DND-41 (cell line): Measurements from ENCODE around the gene SOS1.

ENCODE experiments used
- ATAC-seq: fragments of 200-7000 bp; cut with Tn5 transposase; 3 replicates; pipeline ENCODE4 v1.9.1; 2021; ENCODE audit warnings: low read depth; ENCODE audit not compliant: insufficient read depth
- DNase-seq: peaks from one replicate; pipeline ENCODE4 v3.0.0-alpha.2; 2020
- H2AFZ ChIP-seq: 2 replicates; pipeline ENCODE4 v1.6.0; 2012; ENCODE audit warnings: low read depth, low read length
- H3K27ac ChIP-seq: 2 replicates; pipeline ENCODE4 v1.5.1; 2012; ENCODE audit warnings: low read length, inconsistent platforms
- H3K27me3 ChIP-seq: fragments of 200-600 bp; sonication (generic); 2 replicates; pipeline ENCODE4 v1.6.0; 2012; ENCODE audit warnings: low read length, mild to moderate bottlenecking, inconsistent platforms; ENCODE audit not compliant: insufficient read depth, poor library complexity
- H3K36me3 ChIP-seq: 2 replicates; pipeline ENCODE4 v1.5.1; 2012; ENCODE audit warnings: low read length, inconsistent platforms; ENCODE audit not compliant: insufficient read depth
- H3K4me1 ChIP-seq: 2 replicates; pipeline ENCODE4 v1.5.1; 2012; ENCODE audit warnings: mild to moderate bottlenecking, low read length; ENCODE audit not compliant: insufficient read depth
- H3K4me2 ChIP-seq: 2 replicates; pipeline ENCODE4 v1.6.0; 2012; ENCODE audit warnings: mild to moderate bottlenecking, moderate library complexity, low read length, inconsistent platforms; ENCODE audit not compliant: insufficient read depth
- H3K4me3 ChIP-seq, 2 experiments: fragments of 200-600 bp in 1 of 2; shearing (Covaris generic) in 1 of 2; 2 replicates each; pipeline ENCODE4 v1.5.1; 2012 to 2016; ENCODE audit warnings: inconsistent platforms in 2 of 2, low read length in 2 of 2, mild to moderate bottlenecking in 2 of 2, low read depth in 1 of 2, moderate library complexity in 1 of 2
- H3K79me2 ChIP-seq: 2 replicates; pipeline ENCODE4 v1.6.0; 2012; ENCODE audit warnings: low read length, inconsistent platforms; ENCODE audit not compliant: insufficient read depth
- H3K9ac ChIP-seq: 2 replicates; pipeline ENCODE4 v1.6.0; 2012; ENCODE audit warnings: low read depth, mild to moderate bottlenecking, inconsistent platforms, low read length, moderate library complexity
- H3K9me3 ChIP-seq: 2 replicates; pipeline ENCODE4 v1.5.1; 2012; ENCODE audit warnings: low read length, moderate library complexity, mild to moderate bottlenecking, inconsistent platforms; ENCODE audit not compliant: insufficient read depth, severe bottlenecking
- H4K20me1 ChIP-seq: 2 replicates; pipeline ENCODE4 v1.6.0; 2012; ENCODE audit warnings: low read length; ENCODE audit not compliant: insufficient read depth
- CTCF ChIP-seq: IDR thresholded peaks from 2 replicates; pipeline ENCODE4 v1.5.1; 2012; ENCODE audit warnings: borderline replicate concordance, low read length, moderate library complexity, mild to moderate bottlenecking; ENCODE audit not compliant: poor library complexity, severe bottlenecking; ENCODE audit errors: extremely low read depth
- EZH2 ChIP-seq: IDR thresholded peaks from 3 replicates; pipeline ENCODE4 v1.6.1; 2012; ENCODE audit warnings: borderline replicate concordance, low read depth, mild to moderate bottlenecking, moderate library complexity, low read length, inconsistent platforms; ENCODE audit not compliant: severe bottlenecking

The SOS1 gene

GRCh38 chr2:38991899-38992298 lies 129.0 kb downstream of the SOS1 start:
- TF ChIP-seq EZH2 (no peak), CTCF (no peak)
- peaks cover 77% of the 10 kb centered on the region for H3K36me3 ChIP-seq
- no peaks in the 10 kb centered on the region for H4K20me1 ChIP-seq
- H3K27ac ChIP-seq: no peak overlapping the region
- H2AFZ ChIP-seq: no peak overlapping the region
- no peaks in the 10 kb centered on the region for H3K79me2 ChIP-seq
- H3K9ac ChIP-seq: no peak overlapping the region
- H3K9me3 ChIP-seq: no peaks in the 10 kb centered on the region
- DNase-seq (no peak), ATAC-seq (no peak)
- H3K4me2 ChIP-seq: no peak overlapping the region
- H3K4me3 ChIP-seq: no peak overlapping the region
- no peaks in the 10 kb centered on the region for H3K27me3 ChIP-seq
- no peaks in the 10 kb centered on the region for H3K4me1 ChIP-seq

GRCh38 chr2:38988716-38989115 lies 132.1 kb downstream of the SOS1 start:
- H3K36me3 ChIP-seq: peaks cover 69% of the 10 kb centered on the region
- no peak overlapping the region for H3K4me3 ChIP-seq
- H2AFZ ChIP-seq: no peak overlapping the region
- DNase-seq (no peak), ATAC-seq (no peak)
- no peaks in the 10 kb centered on the region for H4K20me1 ChIP-seq
- TF ChIP-seq EZH2 (no peak), CTCF (no peak)
- H3K4me2 ChIP-seq: no peak overlapping the region
- no peaks in the 10 kb centered on the region for H3K9me3 ChIP-seq
- no peak overlapping the region for H3K9ac ChIP-seq
- H3K27ac ChIP-seq: no peak overlapping the region
- H3K79me2 ChIP-seq: no peaks in the 10 kb centered on the region
- H3K4me1 ChIP-seq: no peaks in the 10 kb centered on the region
- no peaks in the 10 kb centered on the region for H3K27me3 ChIP-seq

GRCh38 chr2:38982498-38982897 lies 138.4 kb downstream of the SOS1 start:
- Histone ChIP-seq H3K4me1 (no peaks in the 10 kb centered on the region), H3K4me2 (no peak overlapping the region), H3K4me3 (no peak overlapping the region), H3K79me2 (no peaks in the 10 kb centered on the region), H3K9me3 (no peaks in the 10 kb centered on the region), H3K27me3 (no peaks in the 10 kb centered on the region), H3K36me3 (peaks cover 25% of the 10 kb centered on the region), H2AFZ (no peak overlapping the region), H3K27ac (no peak overlapping the region), H3K9ac (no peak overlapping the region), H4K20me1 (no peaks in the 10 kb centered on the region)
- no peak for TF ChIP-seq CTCF
- no peak for TF ChIP-seq EZH2
- ATAC-seq (no peak), DNase-seq (no peak)

- no peak overlapping the region for H3K27ac ChIP-seq
These were observed 139.0 kb downstream of the SOS1 start for GRCh38 chr2:38981670-38982357.

More at GRCh38 chr2:38981670-38982357, 139.0 kb downstream of the SOS1 start:
- Histone ChIP-seq H3K27me3 (no peaks in the 10 kb centered on the region), H3K79me2 (no peaks in the 10 kb centered on the region), H3K4me3 (no peak overlapping the region), H3K9ac (no peak overlapping the region), H3K4me2 (no peak overlapping the region), H4K20me1 (no peaks in the 10 kb centered on the region), H2AFZ (no peak overlapping the region), H3K36me3 (peaks cover 20% of the 10 kb centered on the region), H3K4me1 (no peaks in the 10 kb centered on the region), H3K9me3 (no peaks in the 10 kb centered on the region)
- DNase-seq (no peak), ATAC-seq (no peak)
- TF ChIP-seq CTCF (no peak), EZH2 (no peak)
